SK-N-MC (cell line): Measurements from ENCODE around the gene UPF1.

Experiments used
- DNase-seq: peaks from one replicate; pipeline ENCODE4 v3.0.0-alpha.2; 2011; ENCODE audit warnings: low read depth, low spot score
- H3K27ac ChIP-seq: fragments of 200-600 bp; sonication (generic); 2 replicates; pipeline ENCODE4 v1.5.1; 2016; ENCODE audit warnings: mixed run types
- H3K36me3 ChIP-seq: fragments of 200-600 bp; sonication (generic); 2 replicates; pipeline ENCODE4 v1.6.1; 2017; ENCODE audit warnings: antibody characterized with exemption, low read length, mixed read lengths; ENCODE audit not compliant: insufficient read depth
- H3K4me3 ChIP-seq: fragments of 200-600 bp; sonication (generic); 2 replicates; pipeline ENCODE4 v1.5.1; 2016
- H3K9ac ChIP-seq: fragments of 200-600 bp; sonication (generic); 2 replicates; pipeline ENCODE4 v1.8.0; 2017; ENCODE audit warnings: mixed run types, mixed read lengths; ENCODE audit not compliant: insufficient read length
- H3K9me3 ChIP-seq: fragments of 200-600 bp; sonication (generic); 2 replicates; pipeline ENCODE4 v1.6.1; 2017; ENCODE audit warnings: low read depth, mild to moderate bottlenecking, antibody characterized with exemption, low read length, moderate library complexity, mixed read lengths
- EZH2 ChIP-seq: fragments of 200-600 bp; sonication (generic); IDR thresholded peaks from one replicate; pipeline ENCODE4 v1.6.1; 2017; ENCODE audit warnings: antibody characterized with exemption
- FOXP2 ChIP-seq: optimal IDR thresholded peaks from 2 replicates; pipeline ENCODE3; 2011; ENCODE audit warnings: mild to moderate bottlenecking, moderate library complexity; ENCODE audit not compliant: insufficient read depth; ENCODE audit errors: extremely low read length, control extremely low read depth
- POLR2AphosphoS5 ChIP-seq: IDR thresholded peaks from 2 replicates; pipeline ENCODE4 v1.6.1; 2012; ENCODE audit warnings: mild to moderate bottlenecking, low read depth, low read length, borderline replicate concordance

The UPF1 gene

DNA sequence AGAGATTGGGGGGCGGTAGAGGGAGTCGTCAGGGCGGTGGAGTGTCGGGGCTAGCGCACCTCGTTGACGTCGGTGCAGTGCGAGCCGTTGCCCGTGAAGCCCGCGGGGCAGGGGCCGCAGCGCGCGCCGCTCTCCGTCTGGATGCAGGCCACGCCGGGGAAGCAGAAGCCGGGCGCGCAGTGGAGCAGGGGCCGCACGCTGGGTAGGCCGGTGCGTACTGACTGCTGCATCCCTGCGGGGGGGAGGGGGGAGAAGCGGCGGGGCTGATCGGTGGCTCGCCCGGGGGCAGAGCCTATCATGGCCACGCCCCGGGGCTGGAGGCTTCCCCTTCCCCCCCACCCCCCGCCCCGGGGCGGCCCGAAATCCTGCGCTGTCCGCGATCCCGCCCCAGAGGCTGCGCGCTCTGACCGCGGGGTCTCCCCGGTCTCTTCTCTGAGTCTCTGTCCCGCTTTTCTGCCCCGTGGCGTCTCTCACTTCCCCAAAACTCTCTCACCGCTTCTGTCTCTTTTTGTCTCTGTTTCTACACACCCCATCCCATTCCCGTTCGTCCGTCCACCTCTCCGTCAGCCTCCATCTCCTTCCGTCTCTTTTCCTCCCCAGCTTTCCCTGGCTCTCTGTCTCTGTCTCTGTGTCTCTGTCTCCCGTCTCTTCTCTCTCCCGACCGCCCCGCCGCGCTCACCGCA lies 41.7 kb upstream of the UPF1 start:
- Histone ChIP-seq H3K4me3 (peak overlapping the region; percentile 63), H3K27ac (no peak overlapping the region), H3K9ac (no peak overlapping the region), H3K9me3 (no peaks in the 10 kb centered on the region), H3K36me3 (no peaks in the 10 kb centered on the region)
- no peak for DNase-seq
- TF ChIP-seq FOXP2: no peak
- no peak for TF ChIP-seq EZH2
- TF ChIP-seq POLR2AphosphoS5: no peak

DNA sequence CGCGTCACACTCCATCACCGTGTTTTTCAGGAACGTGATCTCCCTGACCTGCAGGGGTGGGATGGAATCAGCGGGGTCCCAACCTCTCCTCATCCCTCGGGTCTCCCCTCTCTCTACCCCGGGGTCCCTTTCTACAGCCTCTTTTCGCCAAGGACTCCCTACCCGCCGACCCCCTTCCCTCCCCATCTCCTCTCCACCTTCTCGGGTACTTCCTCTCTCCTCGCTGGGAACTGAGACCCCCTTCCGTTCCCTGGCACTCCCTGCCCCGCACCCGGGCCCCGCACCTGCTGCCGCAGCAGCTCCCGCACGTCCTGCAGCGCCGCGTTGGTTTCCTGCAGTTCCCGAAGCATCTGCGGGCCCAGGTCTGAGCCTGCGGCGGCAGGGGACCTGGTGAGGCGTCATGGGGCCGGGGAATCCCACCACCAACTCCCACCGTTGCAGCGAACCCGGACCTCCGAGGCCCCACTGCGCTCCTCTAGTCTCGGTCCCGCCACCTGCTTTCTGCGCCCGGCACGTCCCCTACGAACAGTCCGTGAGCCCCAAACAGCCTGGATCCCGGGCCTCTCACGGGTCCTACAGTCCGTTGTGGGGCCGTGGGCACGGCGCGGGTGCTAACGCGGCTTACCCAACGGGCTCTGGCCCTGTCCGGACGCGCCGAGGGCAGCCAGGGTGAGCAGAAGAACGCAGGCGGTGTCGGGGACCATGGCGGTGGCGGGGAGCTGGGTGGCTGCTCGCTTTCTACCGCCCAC lies 41.0 kb upstream of the UPF1 start, which contains the start of gene COMP:
Gene COMP (minus strand): TSS at position 740 of the 749 bp plus-strand sequence. CDS start 36 bp downstream, at position 704.
- DNase-seq: no peak
- H3K9ac ChIP-seq: no peak within 1 kb of the TSS
- H3K36me3 ChIP-seq: no peaks in the 10 kb centered on the region
- peak within 1 kb of the TSS; percentile 63 for H3K4me3 ChIP-seq
- H3K27ac ChIP-seq: no peak within 1 kb of the TSS
- no peaks in the 10 kb centered on the region for H3K9me3 ChIP-seq
- peak; percentile 88 for TF ChIP-seq EZH2
- TF ChIP-seq POLR2AphosphoS5: no peak
- no peak for TF ChIP-seq FOXP2

DNA sequence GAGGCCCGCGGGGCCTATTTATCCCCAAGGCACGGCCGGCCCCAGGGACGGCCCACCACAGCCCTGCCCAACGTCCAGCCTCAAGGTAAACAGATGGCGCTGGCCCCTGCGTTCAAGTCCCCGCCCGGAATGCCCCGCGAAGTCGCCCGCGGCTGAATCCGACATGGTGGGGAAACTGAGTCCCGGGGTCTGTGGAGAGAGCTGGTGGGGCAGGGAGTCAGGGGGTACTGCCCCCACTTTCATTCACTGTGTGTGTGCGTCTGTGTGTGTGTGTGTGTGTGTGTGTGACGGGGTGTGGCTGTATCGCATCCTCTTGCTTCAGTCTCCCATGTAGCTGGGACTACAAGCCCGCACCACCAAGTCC lies 40.5 kb upstream of the UPF1 start:
- no peaks in the 10 kb centered on the region for H3K36me3 ChIP-seq
- no peaks in the 10 kb centered on the region for H3K9me3 ChIP-seq
- H3K9ac ChIP-seq: no peak overlapping the region
- H3K27ac ChIP-seq: no peak overlapping the region
- no peak overlapping the region for H3K4me3 ChIP-seq
- DNase-seq: no peak
- TF ChIP-seq EZH2 (no peak), POLR2AphosphoS5 (no peak), FOXP2 (no peak)

DNA sequence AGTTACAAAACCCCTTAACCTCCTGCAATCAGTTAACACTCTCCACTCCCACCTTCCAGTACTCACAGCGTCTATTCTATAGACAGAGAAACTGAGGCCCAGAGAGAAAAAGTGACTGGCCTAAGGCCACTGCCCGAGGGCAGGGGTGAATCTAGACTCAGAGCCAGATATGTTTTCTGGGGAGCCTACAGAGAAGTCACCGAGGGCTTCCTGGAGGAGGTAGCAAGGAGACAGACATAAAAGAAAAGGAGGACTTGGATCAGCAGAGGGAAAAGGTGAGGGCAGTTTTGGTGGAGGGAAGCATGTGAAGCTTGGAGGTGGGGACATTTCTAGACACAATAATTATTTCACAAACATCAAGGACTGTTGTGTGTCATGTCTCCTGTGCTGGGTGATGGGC lies 39.1 kb upstream of the UPF1 start:
- Histone ChIP-seq H3K4me3 (no peak overlapping the region), H3K36me3 (no peaks in the 10 kb centered on the region), H3K27ac (no peak overlapping the region), H3K9ac (no peak overlapping the region), H3K9me3 (no peaks in the 10 kb centered on the region)
- TF ChIP-seq POLR2AphosphoS5: no peak
- TF ChIP-seq EZH2: no peak
- TF ChIP-seq FOXP2: no peak
- DNase-seq: no peak

DNA sequence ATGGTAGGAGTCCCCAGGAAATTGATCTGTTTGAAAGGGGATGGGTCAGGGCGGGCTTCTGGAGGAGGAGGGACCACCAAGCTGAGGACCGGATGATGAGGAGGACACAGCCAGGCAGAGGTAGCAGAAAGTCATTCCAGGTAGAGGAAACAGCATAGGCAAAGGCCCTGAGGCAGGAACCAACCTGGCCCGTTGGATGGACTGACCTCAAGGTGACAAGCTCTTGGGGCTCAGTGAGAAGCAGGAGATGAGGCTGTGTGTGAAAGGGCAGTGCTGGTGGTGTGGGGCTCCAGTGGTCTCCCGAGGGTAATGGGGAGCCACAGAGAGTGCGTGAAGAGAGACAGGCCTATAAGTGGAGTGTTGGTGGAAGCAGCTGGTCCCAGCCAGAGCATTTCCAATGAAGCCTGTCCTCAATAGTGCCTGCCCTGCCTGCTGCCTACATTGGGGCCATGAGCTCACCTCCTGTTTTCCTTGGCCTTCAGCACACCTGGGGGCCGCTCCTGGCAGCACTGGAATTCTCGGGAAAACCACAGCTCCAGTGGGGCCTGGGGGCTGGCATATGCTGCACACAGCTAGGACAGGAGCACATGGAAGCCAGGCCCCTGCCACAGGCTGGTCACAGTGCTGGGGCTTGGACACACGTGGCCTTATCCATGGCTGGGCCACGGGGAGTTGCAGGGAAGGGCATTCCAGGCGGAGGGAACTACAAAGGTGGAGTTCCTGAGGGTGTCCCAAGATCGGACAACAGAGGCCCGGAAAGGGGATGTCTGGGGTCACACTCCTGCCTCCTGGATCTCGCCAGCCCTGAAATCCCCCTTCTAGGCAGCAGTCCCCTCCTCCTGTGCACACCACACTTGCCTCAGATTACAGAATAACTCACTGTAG lies 38.4 kb upstream of the UPF1 start:
- H3K36me3 ChIP-seq: no peaks in the 10 kb centered on the region
- DNase-seq: no peak
- no peaks in the 10 kb centered on the region for H3K9me3 ChIP-seq
- H3K9ac ChIP-seq: no peak overlapping the region
- no peak overlapping the region for H3K4me3 ChIP-seq
- no peak overlapping the region for H3K27ac ChIP-seq
- TF ChIP-seq POLR2AphosphoS5 (no peak), FOXP2 (no peak), EZH2 (no peak)

DNA sequence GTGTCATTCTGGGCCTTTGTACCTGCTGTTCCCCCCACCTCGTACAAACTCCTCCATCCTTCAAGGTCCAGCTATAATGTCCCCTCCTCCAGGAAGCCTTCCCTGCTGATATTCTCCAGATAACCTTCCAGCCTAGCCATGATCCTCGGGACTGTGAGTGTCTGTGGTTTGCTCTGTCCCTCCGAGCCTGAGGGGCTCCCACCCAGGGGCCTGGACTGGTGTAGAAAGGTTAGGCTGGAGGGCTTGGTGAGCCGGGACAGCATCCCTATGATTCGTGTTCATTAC lies 37.8 kb upstream of the UPF1 start:
- TF ChIP-seq FOXP2: no peak
- no peak for TF ChIP-seq EZH2
- TF ChIP-seq POLR2AphosphoS5: no peak
- H3K27ac ChIP-seq: no peak overlapping the region
- H3K4me3 ChIP-seq: no peak overlapping the region
- DNase-seq: no peak
- H3K36me3 ChIP-seq: no peaks in the 10 kb centered on the region
- no peaks in the 10 kb centered on the region for H3K9me3 ChIP-seq
- H3K9ac ChIP-seq: no peak overlapping the region

DNA sequence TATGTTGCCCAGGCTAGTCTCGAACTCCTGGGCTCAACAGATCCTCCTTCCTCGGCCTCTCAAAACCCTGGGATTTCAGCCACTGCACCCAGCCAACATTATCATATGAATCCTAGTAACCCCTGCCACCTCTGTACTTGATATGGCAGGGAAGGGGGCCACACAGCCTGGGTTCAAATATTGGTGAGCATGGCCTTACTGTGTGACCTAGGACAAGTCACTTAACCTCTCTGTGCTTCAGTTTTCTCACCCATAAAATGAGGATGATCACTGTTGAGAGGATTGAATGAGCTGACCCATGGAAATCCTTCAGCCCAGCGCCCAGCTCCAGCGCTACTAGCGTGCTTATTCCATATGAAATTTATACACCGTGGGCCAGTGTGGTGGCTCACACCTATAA lies 37.1 kb upstream of the UPF1 start:
- Histone ChIP-seq H3K9ac (no peak overlapping the region), H3K9me3 (no peaks in the 10 kb centered on the region), H3K4me3 (no peak overlapping the region), H3K27ac (no peak overlapping the region), H3K36me3 (no peaks in the 10 kb centered on the region)
- TF ChIP-seq FOXP2 (no peak), EZH2 (no peak), POLR2AphosphoS5 (no peak)
- no peak for DNase-seq

DNA sequence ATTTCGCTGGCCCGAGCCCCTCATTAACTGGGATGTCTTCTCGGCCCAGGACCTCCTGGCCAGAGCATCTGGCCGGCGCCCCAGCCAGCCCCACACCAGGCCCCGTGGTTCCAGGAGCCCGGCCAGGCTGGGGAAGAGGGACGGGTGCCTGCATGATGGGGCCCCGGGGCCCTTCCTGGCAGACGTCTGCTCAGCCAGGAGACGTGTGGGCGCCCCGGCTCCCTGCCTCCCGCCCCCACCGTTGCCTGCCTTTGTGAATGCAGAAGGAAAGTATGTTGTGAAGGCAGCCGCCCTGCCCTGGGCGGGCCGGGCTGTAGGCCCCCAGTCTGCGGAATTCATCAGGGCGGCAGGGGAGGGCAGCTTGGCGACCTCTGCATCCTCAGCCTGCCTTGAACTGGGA lies 36.2 kb upstream of the UPF1 start:
- no peak overlapping the region for H3K9ac ChIP-seq
- no peak for DNase-seq
- H3K9me3 ChIP-seq: no peaks in the 10 kb centered on the region
- TF ChIP-seq EZH2: no peak
- TF ChIP-seq FOXP2: no peak
- TF ChIP-seq POLR2AphosphoS5: no peak
- no peaks in the 10 kb centered on the region for H3K36me3 ChIP-seq
- H3K4me3 ChIP-seq: no peak overlapping the region
- H3K27ac ChIP-seq: no peak overlapping the region
